ENCODE measurements around the gene FAS. TPM values are rescaled to one million over a fixed set of nuclear protein-coding genes. Genes with fewer than 3 reads are reported as not detected.

The FAS gene
- total and polyA plus RNA-seq, 11 donors: 1.6 to 15.6 (median 3.9) TPM

DNA sequence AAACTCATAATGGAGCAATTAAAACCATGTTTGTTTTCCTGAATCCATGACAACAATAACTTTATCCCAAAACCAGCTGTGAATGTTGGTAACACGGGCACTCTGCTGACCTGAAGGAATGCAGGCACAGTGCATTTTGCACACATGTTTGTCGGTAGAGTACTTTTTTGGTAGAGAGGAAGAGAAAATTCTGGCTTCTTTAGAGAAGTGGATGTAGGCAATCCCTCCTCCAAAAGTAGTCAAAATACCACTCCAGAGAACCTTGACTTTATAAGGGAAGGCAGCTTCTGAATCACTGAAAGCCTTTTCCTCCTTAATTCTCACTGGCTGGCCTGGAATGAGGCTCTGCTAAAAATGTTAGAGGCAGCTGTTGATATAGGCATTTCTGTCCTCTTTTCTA, 22.2 kb upstream of the FAS start:
- TF ChIP-seq, protein P1, sequence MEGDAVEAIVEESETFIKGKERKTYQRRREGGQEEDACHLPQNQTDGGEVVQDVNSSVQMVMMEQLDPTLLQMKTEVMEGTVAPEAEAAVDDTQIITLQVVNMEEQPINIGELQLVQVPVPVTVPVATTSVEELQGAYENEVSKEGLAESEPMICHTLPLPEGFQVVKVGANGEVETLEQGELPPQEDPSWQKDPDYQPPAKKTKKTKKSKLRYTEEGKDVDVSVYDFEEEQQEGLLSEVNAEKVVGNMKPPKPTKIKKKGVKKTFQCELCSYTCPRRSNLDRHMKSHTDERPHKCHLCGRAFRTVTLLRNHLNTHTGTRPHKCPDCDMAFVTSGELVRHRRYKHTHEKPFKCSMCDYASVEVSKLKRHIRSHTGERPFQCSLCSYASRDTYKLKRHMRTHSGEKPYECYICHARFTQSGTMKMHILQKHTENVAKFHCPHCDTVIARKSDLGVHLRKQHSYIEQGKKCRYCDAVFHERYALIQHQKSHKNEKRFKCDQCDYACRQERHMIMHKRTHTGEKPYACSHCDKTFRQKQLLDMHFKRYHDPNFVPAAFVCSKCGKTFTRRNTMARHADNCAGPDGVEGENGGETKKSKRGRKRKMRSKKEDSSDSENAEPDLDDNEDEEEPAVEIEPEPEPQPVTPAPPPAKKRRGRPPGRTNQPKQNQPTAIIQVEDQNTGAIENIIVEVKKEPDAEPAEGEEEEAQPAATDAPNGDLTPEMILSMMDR (IDR thresholded peaks at IDR 0.05): no peak
- no peak for TF ChIP-seq POLR2A (IDR thresholded peaks at IDR 0.05)
- Histone ChIP-seq H3K27me3 (no peaks in the 10 kb centered on the region), H3K4me3 (no peak overlapping the region), H3K36me3 (no peaks in the 10 kb centered on the region), H3K9me3 (no peaks in the 10 kb centered on the region), H3K27ac (peak overlapping the region in 1 of 12 donors; percentile 24), H3K4me1 (peaks cover 0 to 48% (median 10%) of the 10 kb centered on the region in 12 donors)
- WGBS, 4 donors: 34 to 60% (median 49%) methylated on average over 2 of the region's 2 CpGs
- ATAC-seq (no peak), DNase-seq (no peak)
- intact Hi-C loops (cut with DNase I): no loop called here

DNA sequence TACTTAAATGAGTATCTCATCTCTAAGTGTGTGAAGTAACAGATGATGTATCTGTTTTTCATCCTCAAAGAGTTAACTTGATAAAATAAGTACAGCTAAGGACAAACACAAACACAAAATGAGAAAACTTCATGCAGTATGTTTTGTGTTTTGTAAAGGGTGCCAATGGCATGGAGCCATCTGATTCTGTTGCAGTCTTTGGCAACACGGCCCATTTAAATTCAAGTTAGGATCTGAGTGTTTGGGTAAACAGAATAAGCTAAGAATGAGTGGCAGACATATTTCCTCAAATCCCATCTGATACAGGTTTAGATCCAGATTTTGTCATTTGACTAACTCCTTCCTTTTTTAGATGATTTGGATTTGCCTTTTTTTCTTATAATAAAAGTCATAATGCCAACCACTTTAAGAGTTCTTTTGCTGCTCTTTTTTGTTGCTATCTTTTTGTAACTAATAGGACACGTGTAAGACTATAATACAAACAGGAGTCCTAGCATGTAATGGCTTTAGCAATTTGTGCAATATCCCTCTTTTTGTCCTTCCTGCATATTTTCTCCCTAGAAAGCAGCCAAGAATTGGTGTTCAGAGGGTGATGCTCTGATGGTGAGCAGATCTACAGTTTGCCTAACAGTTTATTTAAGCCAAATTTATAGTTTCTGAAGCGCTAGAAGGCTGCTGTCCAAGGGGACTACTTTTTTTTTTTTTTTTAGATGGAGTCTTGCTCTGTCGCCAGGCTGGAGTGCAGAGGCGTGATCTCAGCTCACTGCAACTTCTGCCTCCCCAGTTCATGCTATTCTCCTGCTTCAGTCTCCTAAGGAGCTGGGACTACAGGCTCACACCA, 19.2 kb upstream of the FAS start:
- TF ChIP-seq, protein P1 (IDR thresholded peaks at IDR 0.05): no peak
- TF ChIP-seq POLR2A (IDR thresholded peaks at IDR 0.05): no peak
- ATAC-seq (peak in 2 of 4 donors; percentile 15 to 45), DNase-seq (no peak)
- Histone ChIP-seq H3K36me3 (no peaks in the 10 kb centered on the region), H3K9me3 (no peaks in the 10 kb centered on the region), H3K4me3 (no peak overlapping the region), H3K27ac (peak overlapping the region in 5 of 12 donors; percentile 2 to 67 (median 20)), H3K27me3 (no peaks in the 10 kb centered on the region), H3K4me1 (peaks cover 0 to 54% (median 15%) of the 10 kb centered on the region in 12 donors)
- intact Hi-C loops (cut with DNase I): no loop called here
- WGBS, 4 donors: 63 to 80% (median 73%) methylated on average over 5 of the region's 5 CpGs

DNA sequence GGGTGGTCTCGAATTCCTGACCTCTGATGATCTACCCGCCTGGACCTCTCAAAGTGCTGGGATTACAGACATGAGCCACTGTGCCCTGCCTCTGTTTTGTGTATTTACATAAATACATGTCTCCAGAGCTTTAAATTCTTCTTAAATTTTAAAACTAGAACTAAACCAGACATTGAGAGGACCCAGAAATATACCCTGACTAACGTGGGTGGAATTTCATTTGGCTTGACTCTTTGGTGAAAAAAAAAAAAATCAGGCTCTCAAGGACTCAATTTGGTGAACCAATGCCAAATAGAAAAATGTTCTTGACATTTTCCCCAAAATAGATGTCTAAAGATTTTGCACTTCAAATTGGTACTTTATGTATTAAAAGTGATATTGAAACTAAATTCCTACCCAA, 16.6 kb upstream of the FAS start:
- Histone ChIP-seq H3K36me3 (no peaks in the 10 kb centered on the region), H3K27ac (peak overlapping the region in 11 of 12 donors; percentile 24 to 85 (median 68)), H3K4me3 (no peak overlapping the region), H3K4me1 (peaks cover 0 to 48% (median 14%) of the 10 kb centered on the region in 12 donors), H3K9me3 (no peaks in the 10 kb centered on the region), H3K27me3 (no peaks in the 10 kb centered on the region)
- no peak for DNase-seq
- intact Hi-C loops (cut with DNase I): no loop called here
- no peak for ATAC-seq
- WGBS, 4 donors: 70 to 87% (median 74%) methylated on average over 3 of the region's 3 CpGs
- no peak for TF ChIP-seq POLR2A (IDR thresholded peaks at IDR 0.05)
- TF ChIP-seq, protein P1 (IDR thresholded peaks at IDR 0.05): no peak

All from heart left ventricle (tissue), 16 donors.